Sigmoid colon (tissue), 4 donors: ENCODE data around the gene ABI3.

ENCODE experiments used
- EP300 ChIP-seq, 4 donors: sonication (generic); formaldehyde crosslinking; IDR thresholded peaks; one replicate each; pipeline ENCODE4 v1.6.1; 2017; ENCODE audit warnings: antibody characterized with exemption in 4 of 4
- POLR2A ChIP-seq, 2 donors: fragments of 450-650 bp; IDR thresholded peaks; one replicate each; pipeline ENCODE4 v1.6.1; 2016; ENCODE audit warnings: antibody characterized with exemption in 2 of 2, mild to moderate bottlenecking in 2 of 2, moderate library complexity in 2 of 2
- POLR2AphosphoS5 ChIP-seq, 4 donors: sonication (generic); formaldehyde crosslinking; IDR thresholded peaks; one replicate each; pipeline ENCODE4 v1.6.1; 2017; ENCODE audit warnings: antibody characterized with exemption in 4 of 4
- TF ChIP-seq, protein P1 (sequence below), 4 experiments: fragments of 450-650 bp in 3 of 4; fragments of 200-600 bp in 1 of 4; IDR thresholded peaks; one replicate each; pipeline ENCODE4 v1.5.1; 2016 to 2019; ENCODE audit warnings: antibody characterized with exemption in 4 of 4, mild to moderate bottlenecking in 3 of 4, moderate library complexity in 2 of 4

- TF ChIP-seq EP300 (IDR thresholded peaks at IDR 0.05), result no peak
- TF ChIP-seq POLR2AphosphoS5 (IDR thresholded peaks at IDR 0.05), result no peak
- TF ChIP-seq, protein P1, sequence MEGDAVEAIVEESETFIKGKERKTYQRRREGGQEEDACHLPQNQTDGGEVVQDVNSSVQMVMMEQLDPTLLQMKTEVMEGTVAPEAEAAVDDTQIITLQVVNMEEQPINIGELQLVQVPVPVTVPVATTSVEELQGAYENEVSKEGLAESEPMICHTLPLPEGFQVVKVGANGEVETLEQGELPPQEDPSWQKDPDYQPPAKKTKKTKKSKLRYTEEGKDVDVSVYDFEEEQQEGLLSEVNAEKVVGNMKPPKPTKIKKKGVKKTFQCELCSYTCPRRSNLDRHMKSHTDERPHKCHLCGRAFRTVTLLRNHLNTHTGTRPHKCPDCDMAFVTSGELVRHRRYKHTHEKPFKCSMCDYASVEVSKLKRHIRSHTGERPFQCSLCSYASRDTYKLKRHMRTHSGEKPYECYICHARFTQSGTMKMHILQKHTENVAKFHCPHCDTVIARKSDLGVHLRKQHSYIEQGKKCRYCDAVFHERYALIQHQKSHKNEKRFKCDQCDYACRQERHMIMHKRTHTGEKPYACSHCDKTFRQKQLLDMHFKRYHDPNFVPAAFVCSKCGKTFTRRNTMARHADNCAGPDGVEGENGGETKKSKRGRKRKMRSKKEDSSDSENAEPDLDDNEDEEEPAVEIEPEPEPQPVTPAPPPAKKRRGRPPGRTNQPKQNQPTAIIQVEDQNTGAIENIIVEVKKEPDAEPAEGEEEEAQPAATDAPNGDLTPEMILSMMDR (IDR thresholded peaks at IDR 0.05), result no peak
- TF ChIP-seq POLR2A (IDR thresholded peaks at IDR 0.05), result no peak
Measured at GRCh38 chr17:49224198-49224996, 13.9 kb downstream of the ABI3 start.
